Measurements from ENCODE around the gene RFXAP.

DNA sequence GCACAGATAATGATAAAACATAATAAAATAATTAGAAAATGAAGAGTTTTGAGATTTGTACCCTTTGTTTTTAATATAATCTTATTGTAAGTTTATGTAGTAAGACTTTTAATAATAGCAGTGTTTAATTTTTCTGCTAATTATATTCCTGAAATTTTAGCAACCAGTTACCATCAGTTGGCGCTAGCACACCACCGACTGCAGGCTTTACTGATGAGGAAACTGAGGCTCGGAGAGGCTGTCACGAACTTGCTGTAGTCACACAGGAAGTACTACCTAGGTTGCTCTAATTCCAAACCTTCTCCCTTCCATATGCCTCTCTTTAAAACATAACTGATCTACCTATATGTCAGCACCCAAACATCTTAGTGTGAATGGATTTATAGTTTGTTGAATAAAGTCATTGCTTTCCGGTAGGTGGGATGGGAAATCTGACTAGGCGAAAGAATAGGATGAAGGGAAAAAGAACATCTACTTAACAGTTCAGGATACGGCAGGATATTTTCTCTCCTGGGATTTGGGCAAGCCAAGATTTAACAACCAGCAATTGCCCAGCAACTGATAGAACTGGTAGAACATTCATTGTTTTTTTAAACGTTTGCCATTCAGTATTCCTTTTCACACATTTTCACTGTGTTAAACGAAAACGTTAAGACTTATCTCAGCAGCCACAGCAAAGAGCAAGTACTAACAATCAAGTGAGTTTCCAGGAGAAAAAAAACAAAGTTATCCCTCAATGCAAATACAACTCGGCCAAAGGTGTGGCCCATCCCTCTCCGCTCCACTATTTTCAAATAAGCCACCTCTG, 822 bp upstream of the RFXAP start:
- no peak for TF ChIP-seq TAF1 (IDR thresholded peaks at IDR 0.05; ENCODE audit: borderline replicate concordance, insufficient read depth, low read length)
- TF ChIP-seq, protein P1, sequence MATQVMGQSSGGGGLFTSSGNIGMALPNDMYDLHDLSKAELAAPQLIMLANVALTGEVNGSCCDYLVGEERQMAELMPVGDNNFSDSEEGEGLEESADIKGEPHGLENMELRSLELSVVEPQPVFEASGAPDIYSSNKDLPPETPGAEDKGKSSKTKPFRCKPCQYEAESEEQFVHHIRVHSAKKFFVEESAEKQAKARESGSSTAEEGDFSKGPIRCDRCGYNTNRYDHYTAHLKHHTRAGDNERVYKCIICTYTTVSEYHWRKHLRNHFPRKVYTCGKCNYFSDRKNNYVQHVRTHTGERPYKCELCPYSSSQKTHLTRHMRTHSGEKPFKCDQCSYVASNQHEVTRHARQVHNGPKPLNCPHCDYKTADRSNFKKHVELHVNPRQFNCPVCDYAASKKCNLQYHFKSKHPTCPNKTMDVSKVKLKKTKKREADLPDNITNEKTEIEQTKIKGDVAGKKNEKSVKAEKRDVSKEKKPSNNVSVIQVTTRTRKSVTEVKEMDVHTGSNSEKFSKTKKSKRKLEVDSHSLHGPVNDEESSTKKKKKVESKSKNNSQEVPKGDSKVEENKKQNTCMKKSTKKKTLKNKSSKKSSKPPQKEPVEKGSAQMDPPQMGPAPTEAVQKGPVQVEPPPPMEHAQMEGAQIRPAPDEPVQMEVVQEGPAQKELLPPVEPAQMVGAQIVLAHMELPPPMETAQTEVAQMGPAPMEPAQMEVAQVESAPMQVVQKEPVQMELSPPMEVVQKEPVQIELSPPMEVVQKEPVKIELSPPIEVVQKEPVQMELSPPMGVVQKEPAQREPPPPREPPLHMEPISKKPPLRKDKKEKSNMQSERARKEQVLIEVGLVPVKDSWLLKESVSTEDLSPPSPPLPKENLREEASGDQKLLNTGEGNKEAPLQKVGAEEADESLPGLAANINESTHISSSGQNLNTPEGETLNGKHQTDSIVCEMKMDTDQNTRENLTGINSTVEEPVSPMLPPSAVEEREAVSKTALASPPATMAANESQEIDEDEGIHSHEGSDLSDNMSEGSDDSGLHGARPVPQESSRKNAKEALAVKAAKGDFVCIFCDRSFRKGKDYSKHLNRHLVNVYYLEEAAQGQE (IDR thresholded peaks at IDR 0.05; ENCODE audit: insufficient read depth in 1 of 2, low read depth in 2 of 2, low read length in 2 of 2): no peak
- no peak for TF ChIP-seq POLR2AphosphoS5 (IDR thresholded peaks at IDR 0.05; ENCODE audit: low read depth, low read length)
- TF ChIP-seq FOXP2 (optimal IDR thresholded peaks at IDR 0.05; ENCODE audit: borderline replicate concordance, extremely low read depth, extremely low read length, insufficient read depth): no peak
